22Rv1 (cell line): Measurements from ENCODE around the gene KPNB1.

ENCODE experiments used
- ZFX ChIP-seq: fragments of 450-650 bp; IDR thresholded peaks from 2 replicates; pipeline ENCODE4 v1.6.1; 2017; ENCODE audit warnings: antibody characterized with exemption, borderline replicate concordance
- TF ChIP-seq, protein P1 (sequence below): fragments of 450-650 bp; IDR thresholded peaks from 2 replicates; pipeline ENCODE4 v1.5.1; 2017; ENCODE audit warnings: mild to moderate bottlenecking

DNA sequence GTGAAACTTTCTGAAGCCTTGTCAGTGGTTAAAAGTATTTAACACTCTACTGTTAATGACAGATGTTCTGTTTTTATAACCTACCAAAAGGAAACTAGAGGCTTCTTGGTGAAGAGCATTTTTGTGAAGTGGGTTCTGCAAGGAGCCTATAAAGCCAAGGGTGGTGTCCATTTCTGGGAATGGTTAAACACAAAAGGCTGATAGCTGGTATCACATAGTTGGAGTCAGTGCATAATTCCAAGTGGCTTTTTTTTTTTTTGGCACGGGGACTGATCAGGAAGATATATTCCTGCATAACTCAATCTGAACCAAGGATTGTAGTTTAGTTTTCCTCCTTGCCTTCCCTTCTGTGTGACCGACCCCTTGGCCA, 27.6 kb upstream of the KPNB1 start:
- TF ChIP-seq, protein P1, sequence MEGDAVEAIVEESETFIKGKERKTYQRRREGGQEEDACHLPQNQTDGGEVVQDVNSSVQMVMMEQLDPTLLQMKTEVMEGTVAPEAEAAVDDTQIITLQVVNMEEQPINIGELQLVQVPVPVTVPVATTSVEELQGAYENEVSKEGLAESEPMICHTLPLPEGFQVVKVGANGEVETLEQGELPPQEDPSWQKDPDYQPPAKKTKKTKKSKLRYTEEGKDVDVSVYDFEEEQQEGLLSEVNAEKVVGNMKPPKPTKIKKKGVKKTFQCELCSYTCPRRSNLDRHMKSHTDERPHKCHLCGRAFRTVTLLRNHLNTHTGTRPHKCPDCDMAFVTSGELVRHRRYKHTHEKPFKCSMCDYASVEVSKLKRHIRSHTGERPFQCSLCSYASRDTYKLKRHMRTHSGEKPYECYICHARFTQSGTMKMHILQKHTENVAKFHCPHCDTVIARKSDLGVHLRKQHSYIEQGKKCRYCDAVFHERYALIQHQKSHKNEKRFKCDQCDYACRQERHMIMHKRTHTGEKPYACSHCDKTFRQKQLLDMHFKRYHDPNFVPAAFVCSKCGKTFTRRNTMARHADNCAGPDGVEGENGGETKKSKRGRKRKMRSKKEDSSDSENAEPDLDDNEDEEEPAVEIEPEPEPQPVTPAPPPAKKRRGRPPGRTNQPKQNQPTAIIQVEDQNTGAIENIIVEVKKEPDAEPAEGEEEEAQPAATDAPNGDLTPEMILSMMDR: no peak
- TF ChIP-seq ZFX: no peak
